HepG2 (cell line): ENCODE results near the gene UNKL. TPM values are rescaled to one million over a fixed set of nuclear protein-coding genes. Genes with fewer than 3 reads are reported as not detected.
A peak's percentile ranks its signal among the peaks of the same experiment; 100 is the strongest.

Source experiments
- ATAC-seq: fragments of 200-7000 bp; cut with Tn5 transposase; 3 replicates; pipeline ENCODE4 v1.9.1; 2020; ENCODE audit warnings: mild to moderate bottlenecking, moderate library complexity
- BruUV-seq: library from RNA; stranded (reverse); fragments of 400-500 nt; replicated peaks from 2 replicates; lab custom pipeline; 2021; lab: Mats Ljungman, UMichigan
- CTCF ChIA-PET: fragments of 300-600 bp; formaldehyde crosslinking; extraction: SDS; loops from one replicate; lab custom pipeline; 2021; ENCODE audit warnings: low total read pairs, inconsistent platforms, low intra/inter-chr PET ratio; lab: Yijun Ruan, JAX
- POLR2A ChIA-PET: fragments of 350-600 bp; sonication (Branson Sonifier 250); formaldehyde crosslinking; loops from one replicate; lab custom pipeline; 2020; ENCODE audit warnings: antibody characterized with exemption, inconsistent platforms; lab: Yijun Ruan, JAX
- DNase-seq: peaks from one replicate; pipeline ENCODE4 v3.0.0-alpha.2; 2015; ENCODE audit warnings: low spot score
- FAIRE-seq: peaks from 3 replicates; lab custom pipeline; 2011; peaks lifted over from hg19 to GRCh38; lab: Jason Lieb, UNC
- H2AFZ ChIP-seq: one replicate; pipeline ENCODE4 v1.6.1; 2011; ENCODE audit warnings: low read length, inconsistent platforms
- H3K27ac ChIP-seq: fragments of 300-600 bp; 3 replicates; pipeline ENCODE4 v1.8.0; 2011; ENCODE audit warnings: mixed run types, mild to moderate bottlenecking, mixed read lengths, low read length, inconsistent platforms; ENCODE audit not compliant: insufficient read depth; ENCODE audit errors: extremely low read length
- H3K27me3 ChIP-seq, 2 experiments: fragments of 200-600 bp in 1 of 2; 2 replicates in 1 of 2; 3 replicates in 1 of 2; pipeline versions ENCODE4 v1.6.0 to v1.8.0; 2011; ENCODE audit warnings: low read length in 2 of 2, mild to moderate bottlenecking in 2 of 2, moderate library complexity in 2 of 2, inconsistent platforms in 1 of 2; ENCODE audit not compliant: insufficient read depth in 2 of 2, control insufficient read depth in 1 of 2
- H3K36me3 ChIP-seq, 2 experiments: fragments of 200-600 bp in 1 of 2; replicated peaks in 1 of 2; 2 replicates in 1 of 2; 3 replicates in 1 of 2; pipeline versions ENCODE4 v1.5.1 to v1.8.0; 2011; ENCODE audit warnings: low read length in 2 of 2, inconsistent platforms in 1 of 2; ENCODE audit not compliant: insufficient read depth in 2 of 2, control insufficient read depth in 1 of 2
- H3K4me1 ChIP-seq: 2 replicates; pipeline ENCODE4 v1.5.1; 2012; ENCODE audit warnings: low read length, inconsistent platforms; ENCODE audit not compliant: insufficient read depth
- H3K4me2 ChIP-seq: 2 replicates; pipeline ENCODE4 v1.6.0; 2011; ENCODE audit warnings: low read depth, low read length, inconsistent platforms
- H3K4me3 ChIP-seq, 3 experiments: fragments of 200-600 bp in 1 of 3; sonication (generic), shearing (Covaris generic) in 1 of 3; replicated peaks in 1 of 3; 2 replicates each; pipeline ENCODE4 v1.5.1; 2011 to 2016; ENCODE audit warnings: low read length in 3 of 3, inconsistent platforms in 2 of 3, low read depth in 2 of 3, mild to moderate bottlenecking in 2 of 3, control low read depth in 1 of 3, mixed read lengths in 1 of 3; ENCODE audit not compliant: insufficient read depth in 1 of 3
- H3K79me2 ChIP-seq: one replicate; pipeline ENCODE4 v1.6.1; 2011; ENCODE audit warnings: low read length, inconsistent platforms; ENCODE audit not compliant: insufficient read depth
- H3K9ac ChIP-seq: 2 replicates; pipeline ENCODE4 v1.6.0; 2011; ENCODE audit warnings: mild to moderate bottlenecking, low read depth, low read length, inconsistent platforms; ENCODE audit not compliant: insufficient read depth
- H3K9me3 ChIP-seq: 2 replicates; pipeline ENCODE4 v1.5.1; 2012; ENCODE audit warnings: mild to moderate bottlenecking, low read length
- H4K20me1 ChIP-seq: 2 replicates; pipeline ENCODE4 v1.6.0; 2011; ENCODE audit warnings: inconsistent platforms, mild to moderate bottlenecking, low read length, moderate library complexity; ENCODE audit not compliant: insufficient read depth
- ATF5 ChIP-seq: sonication (generic); formaldehyde crosslinking; IDR thresholded peaks from 2 replicates; pipeline ENCODE4 v1.4.0; 2020; ENCODE audit warnings: mild to moderate bottlenecking, low read depth, missing genetic modification reagents
- CCAR2 ChIP-seq: fragments of 200-400 bp; formaldehyde crosslinking; optimal IDR thresholded peaks from 2 replicates; pipeline ENCODE3; 2018; ENCODE audit warnings: low read depth, mild to moderate bottlenecking, low read length, moderate library complexity
- CCDC6 ChIP-seq: sonication (generic); formaldehyde crosslinking; IDR thresholded peaks from 2 replicates; pipeline ENCODE4 v1.8.1; 2022; ENCODE audit warnings: mild to moderate bottlenecking, missing genetic modification reagents, moderate library complexity
- CENPT ChIP-seq: sonication (generic); formaldehyde crosslinking; IDR thresholded peaks from 2 replicates; pipeline ENCODE4 v1.8.0; 2022; ENCODE audit warnings: low read depth, mild to moderate bottlenecking, moderate library complexity, missing genetic modification reagents
- CTCF ChIP-seq: sonication (generic); formaldehyde crosslinking; IDR thresholded peaks from 2 replicates; pipeline ENCODE4 v1.5.0; 2020; ENCODE audit warnings: mild to moderate bottlenecking, missing genetic modification reagents, moderate library complexity
- GATAD2A ChIP-seq: IDR thresholded peaks from 2 replicates; pipeline ENCODE4 v1.6.1; 2016
- RFXAP ChIP-seq: sonication (generic); formaldehyde crosslinking; IDR thresholded peaks from 2 replicates; pipeline ENCODE4 v1.4.0; 2020; ENCODE audit warnings: missing genetic modification reagents, borderline replicate concordance
- SATB2 ChIP-seq: sonication (generic); formaldehyde crosslinking; IDR thresholded peaks from 2 replicates; pipeline ENCODE4 v1.5.0; 2020; ENCODE audit warnings: missing genetic modification reagents
- STAG1 ChIP-seq: sonication (generic); formaldehyde crosslinking; IDR thresholded peaks from 2 replicates; pipeline ENCODE4 v1.4.0; 2020; ENCODE audit warnings: missing genetic modification reagents
- YEATS4 ChIP-seq: sonication (generic); formaldehyde crosslinking; IDR thresholded peaks from 2 replicates; pipeline ENCODE4 v1.4.0; 2020; ENCODE audit warnings: missing genetic modification reagents, borderline replicate concordance
- ZBTB33 ChIP-seq: sonication (generic); formaldehyde crosslinking; IDR thresholded peaks from 2 replicates; pipeline ENCODE4 v1.4.0; 2020; ENCODE audit warnings: missing genetic modification reagents
- ZNF891 ChIP-seq: sonication (generic); formaldehyde crosslinking; IDR thresholded peaks from 2 replicates; pipeline ENCODE4 v1.5.0; 2020; ENCODE audit warnings: mild to moderate bottlenecking, missing genetic modification reagents
- WGBS: methylation state at CpG from one replicate; pipeline ENCODE4 v1.1.6; 2017; ENCODE audit warnings: low lambda C conversion rate; 5-methylcytosine and 5-hydroxymethylcytosine counted together
- in situ Hi-C: cut with HindIII; loops from 2 replicates; pipeline ENCODE4 v1.10.0; 2017; ENCODE audit warnings: low pct_unique_long_range_greater_than_20kb; ENCODE audit not compliant: extremely low pct_ligation_motif_present
- intact Hi-C: fragments of 100-400 bp; cut with micrococcal nuclease; formaldehyde crosslinking; loops from one replicate; pipeline ENCODE4 v1.10.0; 2022; ENCODE audit not compliant: unreplicated experiment
- polyA plus RNA-seq, 8 experiments: library from polyadenylated mRNA; depleted of rRNA in 3 of 8; stranded (reverse) in 7 of 8; unstranded in 1 of 8; fragments of >200 nt; fragmentation: Illumina TruSeq in 4 of 8; extraction: Trizol in 4 of 8; gene quantifications; 2 replicates each; pipeline versions ENCODE4 v1.2.1 to v1.2.3, GENCODE V29; 2011 to 2016; ENCODE audit warnings: low read depth in 4 of 8, missing spikeins in 1 of 8, mixed read lengths in 1 of 8; ENCODE audit not compliant: insufficient read depth in 1 of 8
- total RNA-seq, 5 experiments: library from RNA; depleted of rRNA; stranded (reverse); fragments of >200 nt; fragmentation: Illumina TruSeq; extraction: Trizol; gene quantifications; 2 replicates each; pipeline ENCODE4 v1.2.3, GENCODE V29; 2016; ENCODE audit warnings: low read depth in 1 of 5

The UNKL gene
- total and polyA plus RNA-seq, 2 of the 13 experiments (the other 11 are each of a cell fraction or from before 2014, with no cell fraction given): 10.4 to 17.6 TPM

- Histone ChIP-seq H2AFZ (no peak overlapping the region), H4K20me1 (no peaks in the 10 kb centered on the region), H3K4me2 (no peak overlapping the region), H3K27me3 (no peaks in the 10 kb centered on the region), H3K4me3 (no peak overlapping the region), H3K4me1 (no peaks in the 10 kb centered on the region), H3K9me3 (no peaks in the 10 kb centered on the region), H3K36me3 (peaks cover 7 to 13% of the 10 kb centered on the region in 2 experiments; a peak in 4 of 5 replicates), H3K79me2 (no peaks in the 10 kb centered on the region), H3K27ac (no peak overlapping the region)
- no peak for ATAC-seq
- ChIA-PET CTCF (no interaction called here), POLR2A (no interaction called here)
- in situ Hi-C loops (no loop called here), intact Hi-C loops (no loop called here)
- no CpG with 5 or more reads among the region's 21 CpGs for WGBS
- no peak for DNase-seq
- no TSS peak for BruUV-seq
- FAIRE-seq: no peak
- TF ChIP-seq CCAR2: no peak
- no peak for TF ChIP-seq RFXAP (CRISPR knock-in tag)
- no peak for TF ChIP-seq CCDC6 (CRISPR knock-in tag)
- TF ChIP-seq, all 625 proteins: peak for 0
- no peak overlapping the region for H3K9ac ChIP-seq
These were observed 36.3 kb upstream of the UNKL start for GRCh38 chr16:1450841-1451240.

- Histone ChIP-seq H3K4me2 (no peak overlapping the region), H4K20me1 (no peaks in the 10 kb centered on the region), H3K4me3 (no peak overlapping the region), H3K36me3 (peaks cover 6 to 13% of the 10 kb centered on the region in 2 experiments; a peak in 4 of 5 replicates), H3K4me1 (no peaks in the 10 kb centered on the region), H3K79me2 (no peaks in the 10 kb centered on the region), H2AFZ (no peak overlapping the region), H3K27ac (no peak overlapping the region), H3K9ac (no peak overlapping the region), H3K9me3 (no peaks in the 10 kb centered on the region), H3K27me3 (no peaks in the 10 kb centered on the region)
- ATAC-seq (peak; percentile 7; the same call in 1 of the 3 replicates), FAIRE-seq (no peak), DNase-seq (no peak)
- intact Hi-C loops (no loop called here), in situ Hi-C loops (no loop called here)
- CTCF ChIA-PET: no interaction called here
- POLR2A ChIA-PET: no interaction called here
- no TSS peak for BruUV-seq
- WGBS: 97% methylated on average over 23 of the region's 29 CpGs
- TF ChIP-seq ATF5 (CRISPR knock-in tag): no peak
- TF ChIP-seq CTCF: peak; percentile 42
- TF ChIP-seq ZNF891 (CRISPR knock-in tag): no peak
- TF ChIP-seq ZBTB33 (CRISPR knock-in tag): peak; percentile 71
- no peak for TF ChIP-seq SATB2 (CRISPR knock-in tag)
- TF ChIP-seq GATAD2A: no peak
- no peak for TF ChIP-seq CENPT (CRISPR knock-in tag)
- 0 out of 2 replicates have a peak, but pooled peaks have one; percentile 8 for TF ChIP-seq STAG1 (CRISPR knock-in tag)
- TF ChIP-seq YEATS4 (CRISPR knock-in tag): no peak
These were observed 35.7 kb upstream of the UNKL start for GRCh38 chr16:1450218-1450617.
